Measurements from ENCODE around the gene THSD4.

DNA sequence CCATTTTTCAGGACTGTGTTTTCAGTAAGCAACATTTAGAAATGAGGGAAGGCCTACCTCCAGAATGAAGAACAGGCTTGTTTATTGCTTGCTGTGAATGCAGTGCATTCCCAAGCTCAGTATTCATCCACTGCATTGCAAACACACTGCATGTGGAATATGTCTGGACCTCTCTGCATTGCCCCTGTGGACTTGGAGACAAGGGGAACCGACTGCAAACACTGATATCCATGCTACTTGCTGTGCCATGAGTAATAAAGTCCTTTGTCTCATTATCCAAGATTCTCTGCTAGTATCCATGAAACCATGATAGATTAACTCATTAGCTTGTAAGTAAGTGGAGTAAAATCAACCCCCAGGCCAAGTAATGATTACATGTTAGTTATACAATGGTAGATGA lies 393.9 kb downstream of the THSD4 start:
- TF ChIP-seq, protein P1, sequence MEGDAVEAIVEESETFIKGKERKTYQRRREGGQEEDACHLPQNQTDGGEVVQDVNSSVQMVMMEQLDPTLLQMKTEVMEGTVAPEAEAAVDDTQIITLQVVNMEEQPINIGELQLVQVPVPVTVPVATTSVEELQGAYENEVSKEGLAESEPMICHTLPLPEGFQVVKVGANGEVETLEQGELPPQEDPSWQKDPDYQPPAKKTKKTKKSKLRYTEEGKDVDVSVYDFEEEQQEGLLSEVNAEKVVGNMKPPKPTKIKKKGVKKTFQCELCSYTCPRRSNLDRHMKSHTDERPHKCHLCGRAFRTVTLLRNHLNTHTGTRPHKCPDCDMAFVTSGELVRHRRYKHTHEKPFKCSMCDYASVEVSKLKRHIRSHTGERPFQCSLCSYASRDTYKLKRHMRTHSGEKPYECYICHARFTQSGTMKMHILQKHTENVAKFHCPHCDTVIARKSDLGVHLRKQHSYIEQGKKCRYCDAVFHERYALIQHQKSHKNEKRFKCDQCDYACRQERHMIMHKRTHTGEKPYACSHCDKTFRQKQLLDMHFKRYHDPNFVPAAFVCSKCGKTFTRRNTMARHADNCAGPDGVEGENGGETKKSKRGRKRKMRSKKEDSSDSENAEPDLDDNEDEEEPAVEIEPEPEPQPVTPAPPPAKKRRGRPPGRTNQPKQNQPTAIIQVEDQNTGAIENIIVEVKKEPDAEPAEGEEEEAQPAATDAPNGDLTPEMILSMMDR (optimal IDR thresholded peaks at IDR 0.05 in 1 of 3, IDR thresholded peaks at IDR 0.05 in 1 of 3, conservative IDR thresholded peaks at IDR 0.05 in 1 of 3; ENCODE audit: extremely low read depth in 1 of 3, insufficient read depth in 2 of 3, low read length in 3 of 3): no peak
- no peak for TF ChIP-seq EZH2 (IDR thresholded peaks at IDR 0.05; ENCODE audit: low read length)
